ENCODE results near the gene TMEM134.

The TMEM134 gene

GRCh38 chr11:67500831-67501715 lies 32.0 kb upstream of the TMEM134 start:
- no peak for DNase-seq

GRCh38 chr11:67500484-67500821 lies 31.4 kb upstream of the TMEM134 start:
- DNase-seq, result no peak

DNA sequence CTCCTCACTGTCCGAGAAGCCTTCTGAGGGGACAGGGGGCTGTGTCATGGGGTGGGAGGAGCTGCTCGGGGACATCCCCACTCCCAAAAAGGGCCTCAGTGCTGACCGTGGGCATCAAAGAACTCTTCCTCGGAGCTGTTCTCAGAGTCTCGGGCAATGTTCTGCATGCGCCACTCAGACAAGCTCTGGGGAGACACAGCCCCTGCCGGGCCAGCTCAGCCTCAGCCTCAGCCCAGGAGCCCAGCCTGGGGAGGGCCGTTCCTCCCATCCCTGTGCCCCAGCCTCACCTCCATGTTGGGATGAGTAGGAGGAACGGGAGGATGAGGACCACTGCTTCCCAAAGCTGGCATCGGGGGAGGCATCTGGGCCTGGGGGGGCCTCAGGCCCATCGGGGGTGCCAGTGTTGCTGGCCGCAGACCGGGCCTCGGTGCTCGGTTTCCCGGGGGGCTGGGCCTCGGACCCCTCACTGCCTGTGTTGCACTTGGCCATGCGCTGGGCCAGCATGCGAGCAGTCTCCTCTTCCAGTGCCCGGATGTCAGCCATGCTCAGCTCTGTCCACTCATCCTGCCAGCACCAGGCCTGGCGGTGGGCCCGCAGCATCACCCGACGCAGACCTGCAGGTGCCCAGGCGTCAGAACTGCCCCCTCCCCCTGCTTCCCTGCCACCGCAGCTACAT lies 30.9 kb upstream of the TMEM134 start:
- DNase-seq, result no peak

GRCh38 chr11:67498544-67498972 lies 29.5 kb upstream of the TMEM134 start:
- no peak for DNase-seq

DNA sequence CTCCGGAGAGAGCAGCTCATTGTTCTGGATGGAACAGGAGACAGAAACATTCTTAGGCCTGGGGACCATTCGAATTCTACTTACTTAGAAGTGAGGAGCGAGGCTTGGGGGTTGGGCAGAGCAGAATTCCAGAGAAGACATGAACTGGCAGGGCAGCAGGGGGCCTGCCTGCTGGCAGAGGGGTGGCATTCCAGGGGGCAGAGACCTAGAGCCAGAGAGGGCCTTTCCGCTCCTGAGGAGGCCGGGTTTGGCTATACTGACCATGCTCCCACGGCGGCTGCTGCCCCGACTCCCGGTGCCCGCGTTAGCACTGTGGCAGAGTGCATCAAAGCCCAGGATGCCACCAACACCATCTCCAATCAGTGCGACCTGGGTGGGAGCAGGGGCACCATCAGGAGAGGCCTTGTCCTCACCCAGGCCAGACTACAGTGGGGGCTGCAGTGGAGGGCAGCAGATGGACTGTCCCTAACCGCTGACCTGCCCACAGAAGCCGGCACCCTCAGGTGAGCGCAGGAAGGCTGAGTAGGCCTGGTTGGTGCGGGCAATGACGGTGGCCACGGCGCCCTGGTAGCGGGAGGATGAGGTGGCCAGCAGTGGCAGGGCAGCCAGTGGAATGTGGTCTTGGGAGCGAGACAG lies 28.7 kb upstream of the TMEM134 start:
- DNase-seq, result no peak

DNA sequence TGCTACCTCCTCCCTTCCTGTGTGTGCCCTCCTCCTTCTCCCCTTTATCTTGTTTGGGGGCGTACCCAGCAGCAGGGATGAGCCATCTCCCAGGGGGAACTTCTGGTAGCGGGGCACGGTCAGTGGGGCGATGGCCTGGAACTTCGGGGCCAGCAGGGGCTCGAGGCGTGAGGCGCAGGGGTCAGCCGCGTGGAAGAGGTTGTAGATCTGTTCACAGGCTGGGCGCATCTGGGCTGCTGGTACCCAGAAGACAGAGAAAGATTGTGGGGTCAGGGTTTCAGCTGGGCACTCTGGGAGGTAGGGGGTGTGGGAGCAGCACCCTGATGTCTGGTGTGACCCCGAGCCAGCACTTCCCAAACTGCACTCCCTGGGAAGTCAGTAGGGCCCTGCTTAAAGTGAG lies 27.1 kb upstream of the TMEM134 start:
- DNase-seq, result no peak

- DNase-seq, result no peak
Observed at GRCh38 chr11:67495234-67496005, 26.4 kb upstream of the TMEM134 start.

DNA sequence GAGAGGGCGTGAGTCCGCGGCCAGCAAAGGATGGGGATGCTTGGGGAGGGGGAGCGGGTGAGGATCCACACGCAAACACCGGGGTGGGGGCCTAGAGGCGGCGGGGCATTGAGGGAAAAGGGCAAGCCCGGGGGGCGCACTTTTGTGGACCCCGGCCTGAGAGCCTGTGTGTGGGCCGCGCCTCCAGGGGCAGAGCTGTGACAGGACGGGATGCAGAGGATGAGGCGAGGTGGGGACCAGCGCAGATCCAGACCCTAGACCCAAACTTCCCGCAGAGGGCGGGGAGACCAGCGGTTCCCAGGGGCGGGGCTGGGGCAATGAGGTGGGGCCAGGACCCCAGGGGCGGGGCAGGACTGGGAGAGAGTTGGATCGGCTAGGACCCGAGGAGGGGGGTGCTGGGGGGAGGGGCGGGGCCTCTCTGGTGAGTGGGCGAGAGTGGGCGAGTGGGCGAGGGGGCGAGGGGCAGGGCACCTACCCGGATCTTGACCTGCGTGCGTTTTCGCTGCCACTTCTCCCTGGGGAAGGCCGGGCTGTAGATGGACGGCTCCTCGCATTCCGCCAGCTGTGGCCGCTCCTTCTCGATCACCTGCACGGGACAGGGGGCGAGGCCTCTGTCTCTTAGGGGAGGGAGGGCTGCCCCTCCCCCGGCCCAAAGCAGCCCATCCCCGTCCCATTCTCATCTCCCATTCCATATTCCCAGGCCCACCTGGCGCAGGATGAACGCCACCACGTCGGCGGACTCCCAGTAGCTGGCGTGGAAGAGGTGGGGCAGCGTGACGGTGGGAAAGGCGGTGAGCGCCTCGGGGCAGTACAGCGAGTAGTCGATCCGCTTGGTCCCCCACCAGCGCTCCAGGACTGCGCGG lies 25.6 kb upstream of the TMEM134 start:
- no peak for DNase-seq

- DNase-seq, result no peak
Observed at GRCh38 chr11:67493548-67494370, 24.7 kb upstream of the TMEM134 start.

- DNase-seq, result no peak
Observed at GRCh38 chr11:67492801-67493547, 23.9 kb upstream of the TMEM134 start.

DNA sequence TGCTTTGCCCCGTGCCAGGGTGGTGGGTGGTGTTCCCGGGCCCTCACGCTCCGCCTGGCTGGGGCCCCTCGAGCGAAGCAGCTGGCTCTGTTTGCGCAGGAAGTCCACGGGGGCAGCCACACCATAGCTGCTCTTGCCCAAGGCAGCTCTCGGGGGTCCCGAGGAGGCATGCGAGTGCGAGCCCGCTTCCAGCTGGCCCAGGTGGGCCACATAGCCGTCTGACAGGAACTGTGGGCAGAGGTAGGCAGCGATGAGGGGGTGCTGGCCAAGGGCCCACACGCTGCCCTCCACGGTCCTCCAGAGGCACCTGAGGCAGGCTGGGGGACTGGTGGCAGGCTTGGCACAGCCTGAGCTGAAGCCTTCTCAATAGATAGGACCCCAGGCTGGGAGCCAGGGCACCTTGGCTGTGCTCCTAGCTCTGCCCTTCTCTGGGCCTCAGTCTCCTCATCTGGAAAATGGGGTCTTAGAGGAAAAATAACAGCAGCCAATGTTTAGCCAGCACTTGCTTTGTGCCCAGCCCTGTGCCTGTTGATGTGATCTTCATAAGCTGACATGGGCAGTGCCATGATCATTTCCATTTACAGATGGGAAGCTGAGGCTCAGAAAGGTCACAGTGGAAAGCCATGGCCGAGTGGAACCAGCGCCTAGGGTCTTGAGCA lies 23.1 kb upstream of the TMEM134 start:
- no peak for DNase-seq

GRCh38 chr11:67491276-67492068 lies 22.4 kb upstream of the TMEM134 start:
- no peak for DNase-seq

GRCh38 chr11:67490727-67491065 lies 21.6 kb upstream of the TMEM134 start:
- no peak for DNase-seq

- no peak for DNase-seq
Observed at GRCh38 chr11:67489885-67490726, 21.1 kb upstream of the TMEM134 start.

DNA sequence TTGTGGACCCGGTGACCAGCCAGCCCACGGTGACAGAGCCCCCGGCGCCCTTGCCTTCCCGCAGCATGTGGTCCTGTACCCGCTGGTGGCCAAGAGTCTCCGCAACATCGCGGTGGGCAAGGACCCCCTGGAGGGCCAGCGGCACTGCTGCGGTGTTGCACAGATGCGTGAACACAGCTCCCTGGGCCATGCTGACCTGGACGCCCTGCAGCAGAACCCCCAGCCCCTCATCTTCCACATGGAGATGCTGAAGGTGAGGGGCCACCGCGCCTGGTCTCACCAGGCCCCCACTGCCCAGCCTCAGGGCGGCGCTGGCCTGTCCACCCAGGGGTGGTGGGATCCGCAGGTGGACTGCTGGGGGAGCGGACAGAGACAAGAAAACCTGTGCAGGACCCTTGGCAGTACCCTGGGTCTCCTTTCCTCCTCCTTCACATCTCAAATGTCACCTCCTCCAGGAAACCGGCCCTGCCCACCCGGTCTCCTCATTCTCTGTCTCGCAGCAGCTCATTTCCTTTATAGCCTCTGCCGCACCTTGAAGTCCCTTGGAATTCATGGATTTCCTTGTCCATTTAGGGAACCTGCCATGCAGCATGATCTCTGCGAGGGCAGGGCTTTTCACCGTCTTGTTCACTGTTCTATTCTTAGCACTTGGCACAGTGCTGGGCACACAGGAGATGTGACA lies 20.3 kb upstream of the TMEM134 start:
- no peak for DNase-seq

- no peak for DNase-seq
Observed at GRCh38 chr11:67486481-67487195, 17.6 kb upstream of the TMEM134 start.
